GM21367 (cell line): ENCODE data around the gene MTSS2.
"Not testable (repeated sequence)": the region's sequence is repeated elsewhere in the genome, so short reads cannot be mapped to it uniquely, and the experiment has no call there.

Experiments used
- ATAC-seq: cut with Tn5 transposase; IDR thresholded peaks from one replicate; pipeline ENCODE4 v1.9.1; 2021; ENCODE audit not compliant: unreplicated experiment

The MTSS2 gene

DNA sequence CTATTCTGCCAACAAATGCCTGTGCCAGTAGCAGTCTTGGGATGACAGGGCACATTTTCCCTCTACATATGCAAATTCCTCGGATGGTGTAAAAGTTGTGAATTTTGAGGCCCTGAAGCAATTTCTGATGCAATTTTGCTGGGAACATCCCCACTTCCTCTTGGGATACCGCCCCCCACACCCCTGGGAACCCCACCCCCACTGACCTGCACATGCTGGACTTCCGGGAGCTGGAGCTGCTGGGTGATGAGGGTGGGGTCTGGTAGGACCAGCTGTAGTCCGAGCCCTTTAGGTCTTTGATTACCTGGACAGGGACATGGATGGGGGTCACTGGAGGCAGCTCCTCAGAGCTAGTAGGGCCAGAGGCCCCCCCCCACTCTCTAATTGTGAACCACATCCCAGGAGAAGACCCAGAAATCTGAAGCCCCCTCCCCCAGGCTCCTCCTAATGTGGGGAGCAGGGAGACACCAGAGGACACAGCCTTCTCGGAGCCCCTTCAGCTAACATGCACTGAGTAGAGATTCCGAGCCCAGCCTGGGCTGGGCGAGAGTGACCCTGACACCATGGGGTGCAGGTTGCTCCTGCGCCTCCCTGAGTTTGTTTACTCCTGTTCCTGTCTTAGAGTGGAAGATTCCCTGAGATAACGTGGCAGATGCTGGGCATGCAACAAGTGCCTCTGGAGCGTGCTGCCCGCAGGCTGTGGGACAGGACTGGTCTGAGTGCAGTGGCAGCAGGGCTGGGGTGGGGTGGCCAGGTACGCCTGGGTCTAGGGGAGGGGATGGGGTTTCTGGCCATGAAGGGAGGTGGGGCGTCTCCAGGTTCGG is 9.0 kb downstream of the MTSS2 start:
- ATAC-seq = no peak

DNA sequence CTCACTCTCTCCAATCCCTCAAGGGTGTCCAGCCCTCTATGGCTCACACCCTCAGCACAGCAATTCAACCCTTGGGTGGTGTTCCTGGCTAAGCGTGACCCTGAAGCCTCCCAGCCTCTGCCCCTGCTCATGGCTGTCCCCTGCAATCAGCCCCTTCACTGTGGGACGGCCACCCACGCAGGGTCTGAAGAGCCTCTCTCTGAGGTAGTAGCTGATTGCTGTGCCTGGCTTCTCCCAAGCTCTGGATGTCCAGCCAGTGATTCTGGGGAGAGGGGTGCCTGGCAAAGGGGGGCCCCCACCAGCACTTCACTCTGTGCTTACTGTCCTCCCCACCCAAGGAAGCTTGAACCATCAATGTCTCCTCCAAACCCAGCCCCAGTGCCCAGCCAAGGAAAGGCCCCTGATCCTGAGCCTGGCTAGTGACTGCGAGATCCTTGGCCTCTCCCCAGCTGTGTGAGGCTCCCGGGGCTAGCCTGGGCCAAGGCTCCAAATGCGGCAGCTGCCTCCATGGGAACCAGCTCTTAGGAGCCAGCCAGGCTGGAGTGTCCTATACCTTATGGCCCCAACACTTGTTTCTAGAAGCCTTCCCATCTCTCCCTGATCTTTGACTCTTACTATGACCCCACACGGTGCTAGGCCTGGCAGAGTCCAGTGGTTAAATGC is 9.9 kb downstream of the MTSS2 start:
- no peak for ATAC-seq

DNA sequence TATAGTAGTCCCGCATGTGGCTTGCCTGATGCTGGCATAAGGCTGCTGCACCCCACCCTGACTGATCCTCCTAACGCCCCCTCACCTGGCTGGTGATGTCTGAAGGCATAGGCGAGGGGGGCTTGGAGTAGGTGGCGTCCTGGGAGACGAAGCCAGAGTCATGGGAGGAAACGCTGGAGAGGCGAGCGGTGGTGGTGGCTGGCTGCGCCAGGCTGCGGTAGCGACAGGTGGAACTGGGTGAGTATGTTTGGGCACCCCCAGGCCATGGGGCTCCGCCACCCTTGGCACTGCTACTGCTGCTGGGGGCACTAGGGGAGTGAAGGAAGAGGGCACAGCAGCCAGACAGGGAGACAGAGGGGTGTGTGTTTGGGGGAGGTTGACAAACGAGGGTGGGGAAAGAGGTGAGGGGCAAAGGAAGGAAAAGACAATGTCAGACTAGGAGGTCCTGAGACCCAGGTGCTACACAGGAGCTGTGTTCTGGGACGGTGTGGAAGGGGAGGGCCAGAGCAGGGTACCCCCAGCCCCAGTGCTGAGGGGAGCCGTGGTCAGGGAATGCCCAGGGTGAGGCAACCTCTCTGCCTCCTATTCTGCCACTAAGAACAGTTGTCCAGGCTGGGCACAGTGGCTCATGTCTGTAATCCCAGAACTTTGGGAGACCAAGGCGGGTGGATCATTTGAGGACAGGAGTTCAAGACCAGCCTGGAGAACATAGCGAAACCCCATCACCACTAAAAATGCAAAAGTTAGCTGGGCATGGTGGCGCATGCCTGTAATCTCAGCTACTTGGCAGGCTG is 11.4 kb downstream of the MTSS2 start:
- no peak for ATAC-seq

DNA sequence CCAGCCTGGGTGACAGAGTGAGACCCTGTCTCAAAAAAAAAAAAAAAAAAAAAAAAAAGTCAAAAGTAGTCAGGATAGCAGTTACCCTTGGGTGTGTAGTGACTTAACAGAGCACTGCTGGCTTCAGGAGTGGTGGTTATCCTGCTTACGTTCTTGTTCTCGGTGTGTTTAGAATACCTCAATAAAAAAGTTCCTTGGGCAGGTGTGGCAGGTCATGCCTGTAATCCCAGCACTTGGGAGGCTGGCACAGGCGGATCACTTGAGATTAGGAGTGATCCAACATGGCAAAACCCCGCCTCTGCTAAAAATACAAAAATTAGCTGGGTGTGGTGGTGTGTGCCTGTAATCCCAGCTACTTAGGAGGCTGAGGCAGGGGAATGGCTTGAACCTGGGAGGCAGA is 14.9 kb downstream of the MTSS2 start:
- not testable (repeated sequence) for ATAC-seq

DNA sequence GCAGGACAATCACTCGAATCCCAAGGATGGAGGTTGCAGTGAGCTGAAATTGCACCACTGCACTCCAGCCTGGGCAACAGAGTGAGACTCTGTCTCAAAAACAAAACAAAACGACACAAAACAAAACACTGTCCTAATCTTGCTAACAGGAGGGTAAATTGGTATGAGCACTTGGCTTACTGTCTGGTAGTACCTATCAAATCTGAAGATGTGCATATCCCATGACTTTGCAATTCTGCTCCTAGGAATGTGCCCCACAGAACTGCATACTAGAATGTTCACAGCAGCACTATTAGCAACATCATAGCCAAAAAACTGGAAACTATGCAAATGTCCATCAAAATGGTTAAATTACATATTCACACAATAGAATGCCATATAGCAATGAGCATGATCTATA is 15.7 kb downstream of the MTSS2 start:
- ATAC-seq = no peak

DNA sequence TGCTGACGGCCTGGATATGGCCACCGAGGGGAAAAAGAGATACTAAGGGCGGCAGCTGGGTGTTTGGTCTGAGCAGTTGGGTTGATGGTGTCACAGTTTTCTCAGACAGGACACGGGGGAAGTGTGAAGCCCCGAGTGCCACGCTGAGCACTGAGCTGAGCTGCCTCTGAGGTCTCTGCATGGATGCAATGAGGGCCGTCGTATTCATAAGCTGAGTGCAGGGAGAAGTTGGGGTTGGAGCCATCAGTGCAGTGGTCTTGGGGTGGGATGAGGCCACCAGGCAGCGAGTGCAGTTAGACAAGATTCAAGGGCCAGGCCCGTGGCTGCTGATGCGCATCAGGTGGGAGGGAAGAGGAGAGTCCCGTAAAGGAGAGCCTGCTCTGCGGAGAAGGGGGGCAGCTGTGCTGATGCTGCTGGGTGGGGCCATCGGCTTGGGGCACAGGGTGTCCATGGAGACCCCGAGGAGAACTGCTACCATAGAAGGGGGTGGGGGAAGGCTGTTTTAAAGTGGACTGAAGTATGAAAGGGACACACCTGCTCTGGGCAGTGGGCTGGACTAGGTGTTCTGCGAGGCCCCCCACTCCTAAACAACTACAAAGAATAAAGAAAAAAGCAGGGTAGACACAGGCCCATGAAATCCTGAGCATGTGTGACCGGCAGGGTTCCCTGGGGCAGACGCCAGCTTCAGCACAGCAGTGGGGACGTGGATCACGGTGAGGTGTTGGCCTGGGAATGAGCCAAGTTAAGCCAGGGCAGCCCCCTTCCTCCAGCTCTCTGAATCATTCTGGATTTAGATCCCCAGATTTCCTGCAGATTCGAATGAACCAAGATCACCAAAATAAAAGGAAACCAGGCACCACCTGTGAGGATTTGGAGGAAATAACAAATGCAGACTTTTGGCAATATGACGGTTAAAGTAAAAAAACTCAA is 19.8 kb downstream of the MTSS2 start:
- no peak for ATAC-seq

DNA sequence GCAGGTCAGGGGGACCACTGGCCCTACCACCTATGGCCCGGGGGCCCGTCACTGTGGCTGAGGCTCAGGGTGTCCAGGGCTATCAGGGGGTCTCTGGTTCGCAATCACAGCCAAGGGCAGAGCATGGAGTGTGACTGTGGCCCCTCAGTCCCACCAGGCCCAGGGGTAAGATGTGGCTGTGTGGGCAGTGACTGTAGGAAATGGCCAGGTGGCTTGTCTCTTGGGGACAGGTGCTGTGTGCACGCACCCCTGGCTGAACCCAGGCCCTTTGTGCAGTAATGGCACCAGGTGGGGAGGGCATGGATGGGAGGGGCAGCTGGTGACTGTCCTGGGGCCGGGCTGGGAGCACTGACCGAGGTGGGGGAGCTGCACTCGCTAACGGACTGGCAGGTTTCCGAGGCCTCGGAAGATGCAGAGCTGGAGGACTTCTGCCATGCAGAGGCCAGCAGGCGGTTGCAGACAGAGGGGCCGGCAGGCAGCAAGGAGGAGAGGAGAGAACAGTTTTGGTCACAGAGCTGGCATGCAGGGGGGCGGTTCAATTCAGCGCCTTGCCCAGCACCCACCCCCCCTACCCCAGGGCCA is 20.6 kb downstream of the MTSS2 start:
- no peak for ATAC-seq

DNA sequence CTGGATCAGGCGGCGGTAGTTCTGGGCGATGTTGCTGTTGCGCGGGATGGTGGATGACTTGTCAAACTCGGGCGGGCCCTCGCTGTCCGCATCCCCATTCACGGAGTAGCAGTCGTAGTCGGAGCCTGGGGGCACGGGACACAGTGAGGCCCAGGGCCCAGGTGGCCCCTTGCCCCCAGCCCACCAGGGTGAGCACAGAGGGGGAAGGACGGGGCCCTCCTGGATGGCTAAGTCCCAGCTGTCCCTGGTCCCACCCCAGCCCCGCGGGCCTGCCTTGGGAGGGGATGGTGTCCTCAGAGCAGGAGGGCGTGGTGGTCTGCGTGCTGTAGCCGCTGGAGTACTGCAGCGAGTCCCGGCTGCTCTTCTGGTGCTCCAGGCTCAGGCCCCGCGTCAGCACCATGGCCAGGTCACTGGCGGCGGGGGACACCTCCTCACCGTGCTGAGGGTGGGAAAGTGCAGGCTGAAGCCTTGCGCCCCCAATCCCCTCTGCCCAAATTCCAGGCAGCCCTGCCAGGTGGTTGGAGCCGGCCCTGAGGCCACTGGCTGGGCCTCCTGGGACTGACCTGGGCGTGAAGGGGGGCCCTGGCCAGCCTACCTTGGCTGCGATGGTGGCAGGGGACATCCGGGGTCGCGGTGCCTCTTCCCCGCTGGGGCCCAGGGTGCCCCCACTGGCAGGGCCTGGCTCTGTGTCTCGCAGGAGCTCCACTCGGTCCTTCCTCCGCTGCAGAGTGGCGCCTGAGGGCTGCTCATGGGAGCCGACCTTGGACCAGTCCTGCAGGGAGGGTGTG is 21.3 kb downstream of the MTSS2 start:
- ATAC-seq = no peak

DNA sequence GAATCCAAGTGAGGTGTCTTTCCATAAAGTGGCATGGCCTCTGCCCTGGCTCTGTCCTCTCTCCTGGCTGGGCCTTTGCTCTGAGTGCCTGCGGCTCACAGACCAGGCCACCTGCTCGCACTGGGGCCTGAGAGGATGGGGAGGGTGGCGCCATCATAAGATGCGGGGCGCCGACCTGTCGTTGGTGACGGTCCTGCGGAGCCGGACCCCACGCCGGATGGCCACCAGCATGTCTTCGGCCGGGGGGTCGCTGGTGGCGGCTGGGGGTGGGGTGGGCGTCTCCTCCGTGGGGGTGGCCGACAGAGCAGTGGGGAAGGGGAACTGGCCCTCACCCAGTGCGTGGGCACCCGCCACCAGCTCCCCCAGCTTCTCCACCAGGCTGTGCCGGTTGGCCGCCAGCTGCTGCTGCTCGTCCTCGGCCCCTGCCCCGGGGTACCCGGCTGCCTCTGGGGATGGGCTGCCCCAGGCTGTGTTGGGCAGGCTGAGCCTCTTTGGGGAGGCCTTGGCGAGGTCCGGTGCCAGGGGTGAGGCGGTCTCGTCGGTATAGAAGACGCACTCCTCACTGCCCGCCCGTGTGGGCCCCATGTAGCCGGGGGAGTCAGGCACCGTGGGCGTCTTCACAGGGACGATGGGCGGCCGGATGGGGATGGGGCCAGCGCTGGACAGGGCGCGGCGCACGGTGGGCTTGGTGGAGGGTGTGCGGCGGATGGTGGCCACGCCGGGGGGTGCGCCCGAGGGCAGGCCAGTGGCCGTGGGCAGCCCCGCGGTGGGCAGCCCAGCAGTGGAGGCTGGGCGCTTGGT is 22.1 kb downstream of the MTSS2 start:
- ATAC-seq = no peak

DNA sequence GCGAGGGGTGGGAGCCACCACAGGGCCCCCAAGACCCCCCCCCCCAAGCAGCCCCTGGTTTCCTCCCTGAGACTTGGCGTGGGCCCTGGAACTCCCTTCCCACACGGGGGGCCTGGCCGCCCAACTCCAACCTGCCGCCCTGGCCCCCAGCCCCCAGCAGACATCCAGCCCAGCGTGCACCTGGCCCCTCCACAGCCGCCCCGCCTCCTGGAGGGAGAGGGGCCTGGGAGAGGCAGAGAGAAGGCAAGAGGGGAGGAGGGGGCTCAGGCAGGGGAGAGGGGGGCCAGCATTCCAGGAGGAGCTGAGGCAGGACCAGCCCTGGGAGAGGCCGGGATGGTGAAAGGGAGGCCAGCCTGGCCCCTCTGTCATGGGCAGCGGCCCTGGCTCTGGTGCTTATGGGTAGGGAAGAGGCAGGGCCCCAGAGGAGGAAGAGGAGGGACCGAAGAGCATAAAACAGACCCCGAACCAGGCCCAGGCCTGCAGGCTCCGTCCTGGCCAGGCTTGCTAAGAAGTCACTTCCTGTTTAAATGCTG is 22.8 kb downstream of the MTSS2 start:
- ATAC-seq = no peak

DNA sequence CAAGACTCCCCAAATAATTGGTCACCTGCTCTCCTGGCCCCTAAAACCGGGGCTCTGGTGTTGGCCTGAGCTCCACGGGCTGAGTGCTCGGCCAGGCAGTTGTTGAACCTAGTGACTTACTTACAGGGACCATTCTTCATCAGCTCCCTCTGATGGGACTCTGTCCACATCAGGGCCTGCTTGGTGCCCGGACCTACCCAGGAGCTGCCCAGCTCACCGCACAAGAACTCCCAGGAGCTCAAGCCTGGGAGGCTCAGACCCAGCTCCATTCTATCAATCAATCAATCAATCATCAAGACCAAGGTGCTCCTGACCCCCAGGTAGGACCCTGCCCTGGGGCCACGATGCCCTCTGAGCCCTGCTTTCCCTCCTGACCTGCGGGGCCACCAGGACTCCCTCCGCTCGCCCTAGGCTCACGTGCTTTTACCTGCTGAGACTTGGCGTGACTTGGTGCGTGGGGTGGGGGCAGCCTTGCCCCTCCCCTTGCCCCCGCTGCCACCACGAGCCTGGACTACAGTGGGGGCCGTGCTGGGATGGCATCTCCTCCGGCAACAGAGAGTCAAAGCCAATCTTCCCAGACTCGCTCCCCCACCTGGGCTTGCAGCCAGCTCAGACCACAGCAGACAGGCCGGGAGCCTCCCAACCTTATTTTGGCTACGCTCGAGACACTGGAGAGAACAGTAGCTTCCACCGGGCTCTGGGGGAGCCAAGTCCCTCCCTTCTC is 23.8 kb downstream of the MTSS2 start:
- no peak for ATAC-seq

DNA sequence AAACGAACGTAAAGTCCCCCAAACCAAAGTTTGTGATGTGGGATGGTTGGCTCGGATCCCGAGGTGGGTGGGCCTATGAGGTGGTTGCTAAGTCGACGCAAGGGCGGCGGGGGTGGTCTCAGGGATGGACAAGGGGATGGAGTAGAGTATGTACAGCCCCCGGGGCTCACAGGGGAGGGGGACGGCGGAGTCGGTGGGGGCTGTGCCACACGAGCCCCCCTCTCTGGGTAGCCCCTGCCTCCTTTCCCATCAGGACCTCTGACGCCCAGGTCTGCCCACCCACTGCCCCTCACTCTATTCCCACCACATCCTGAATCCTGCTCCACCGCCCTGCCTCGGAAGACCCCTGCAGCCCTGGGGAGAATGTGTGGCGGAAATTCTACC is 24.3 kb downstream of the MTSS2 start:
- ATAC-seq = no peak

DNA sequence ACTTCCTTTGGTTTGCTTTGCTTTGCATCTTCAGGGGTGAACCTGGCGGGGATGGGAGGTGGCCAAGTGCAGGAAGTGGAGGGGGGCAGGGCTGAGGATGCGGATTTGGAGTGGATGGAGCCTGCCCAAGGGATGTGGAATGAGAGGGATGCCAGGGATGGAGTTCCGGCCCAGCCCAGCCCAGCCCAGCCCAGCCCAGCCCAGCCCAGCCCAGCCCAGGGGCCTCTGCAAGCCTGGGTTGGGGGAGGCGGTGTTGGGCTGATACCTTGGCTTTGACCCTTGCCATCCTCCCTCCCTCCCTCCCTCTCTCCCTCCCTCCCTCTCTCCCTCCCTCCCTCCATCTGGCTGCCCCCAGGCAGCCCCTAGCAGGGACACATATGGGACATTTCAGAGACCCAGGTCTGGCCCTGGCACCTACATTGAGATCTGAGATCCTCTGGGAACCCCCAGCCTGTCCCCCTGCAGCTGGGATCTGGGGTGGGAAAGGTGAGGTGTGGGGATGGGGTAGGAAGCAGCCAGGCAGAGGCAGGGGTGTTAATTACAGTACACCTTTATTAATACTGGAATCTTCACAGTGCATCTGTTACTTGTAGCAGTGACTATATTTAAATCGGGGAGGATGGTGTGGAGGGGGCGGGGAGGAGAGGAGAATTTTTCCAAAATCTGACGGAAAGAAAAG is 25.0 kb downstream of the MTSS2 start:
- ATAC-seq = no peak

DNA sequence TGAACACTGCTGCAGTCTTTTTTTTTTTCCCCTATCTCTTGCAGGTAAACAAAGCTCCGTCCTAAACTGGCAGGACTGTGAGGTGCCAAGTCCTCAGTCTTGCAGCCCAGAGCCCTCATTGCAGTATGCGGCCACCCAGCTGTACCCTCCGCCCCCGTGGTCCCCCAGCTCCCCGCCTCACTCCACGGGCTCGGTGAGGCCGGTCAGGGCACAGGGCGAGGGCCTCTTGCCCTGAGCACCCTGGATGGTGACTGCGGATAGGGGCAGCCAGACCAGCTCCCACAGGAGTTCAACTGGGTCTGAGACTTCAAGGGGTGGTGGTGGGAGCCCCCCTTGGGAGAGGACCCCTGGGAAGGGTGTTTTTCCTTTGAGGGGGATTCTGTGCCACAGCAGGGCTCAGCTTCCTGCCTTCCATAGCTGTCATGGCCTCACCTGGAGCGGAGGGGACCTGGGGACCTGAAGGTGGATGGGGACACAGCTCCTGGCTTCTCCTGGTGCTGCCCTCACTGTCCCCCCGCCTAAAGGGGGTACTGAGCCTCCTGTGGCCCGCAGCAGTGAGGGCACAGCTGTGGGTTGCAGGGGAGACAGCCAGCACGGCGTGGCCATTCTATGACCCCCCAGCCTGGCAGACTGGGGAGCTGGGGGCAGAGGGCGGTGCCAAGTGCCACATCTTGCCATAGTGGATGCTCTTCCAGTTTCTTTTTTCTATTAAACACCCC is 25.7 kb downstream of the MTSS2 start:
- ATAC-seq = no peak

DNA sequence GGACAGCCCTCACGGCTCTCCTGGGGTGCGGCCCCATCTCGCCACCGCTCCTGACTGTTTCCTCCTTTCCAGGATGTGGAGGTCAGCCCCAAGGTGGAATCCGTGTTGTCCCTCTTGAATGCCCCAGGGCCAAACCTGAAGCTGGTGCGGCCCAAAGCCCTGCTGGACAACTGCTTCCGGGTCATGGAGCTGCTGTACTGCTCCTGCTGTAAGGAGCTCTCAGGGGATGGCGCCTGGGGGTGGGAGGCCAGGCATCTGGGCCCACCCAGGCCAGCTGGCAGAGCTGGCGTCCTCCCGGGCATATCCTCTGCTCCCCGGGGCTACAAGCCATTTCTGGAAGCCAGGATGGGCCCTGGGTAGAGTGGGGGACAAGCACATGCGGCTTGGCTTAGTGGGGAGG is 26.3 kb downstream of the MTSS2 start:
- no peak for ATAC-seq

DNA sequence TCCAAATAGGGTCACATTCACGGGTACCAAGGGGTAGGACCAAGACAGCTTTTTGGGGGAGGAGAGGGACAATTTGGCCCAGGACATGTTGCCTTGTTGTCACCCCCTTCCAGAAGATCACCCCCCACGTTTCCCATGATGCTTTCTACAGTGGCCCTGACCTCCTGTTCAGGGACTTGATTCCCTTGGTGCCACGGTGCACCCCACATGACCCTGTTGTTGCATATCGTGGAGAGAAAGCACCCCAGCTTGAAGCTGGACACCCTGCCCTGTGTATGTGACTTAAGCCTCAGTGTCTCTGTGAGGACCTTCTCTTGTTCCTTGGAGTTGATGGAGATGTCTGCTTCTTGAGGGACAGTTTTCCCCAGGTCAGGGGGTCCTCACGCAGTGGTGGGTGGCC is 26.9 kb downstream of the MTSS2 start:
- no peak for ATAC-seq

DNA sequence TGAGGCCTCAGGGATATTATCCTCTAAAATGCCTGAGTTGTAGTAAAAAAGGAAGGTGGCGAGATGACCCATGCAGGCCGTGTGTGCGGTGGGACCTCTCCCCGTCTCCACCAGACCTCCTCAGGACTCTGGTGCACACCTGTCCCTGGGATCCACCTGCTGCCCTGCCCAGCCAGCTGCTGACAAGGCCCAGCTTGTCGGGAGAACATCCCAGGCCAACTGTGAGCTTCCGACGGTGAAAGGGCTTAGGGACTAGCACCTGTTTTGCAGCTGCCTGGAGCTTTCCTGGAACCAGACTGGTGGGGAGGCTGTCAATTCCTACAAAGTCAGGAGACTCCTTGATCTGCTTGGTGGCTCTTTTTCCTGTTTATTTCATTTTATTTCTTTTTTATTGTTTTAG is 27.9 kb downstream of the MTSS2 start:
- ATAC-seq = no peak
